ENCODE results near the gene TRPC5OS.

- TF ChIP-seq CTCF (conservative IDR thresholded peaks at IDR 0.05) = no peak
- no peak for TF ChIP-seq ZFX (IDR thresholded peaks at IDR 0.05)
Measured at GRCh38 chrX:111896148-111896547, 20.2 kb downstream of the TRPC5OS start.
